Measurements from ENCODE around the gene TYRP1.

DNA sequence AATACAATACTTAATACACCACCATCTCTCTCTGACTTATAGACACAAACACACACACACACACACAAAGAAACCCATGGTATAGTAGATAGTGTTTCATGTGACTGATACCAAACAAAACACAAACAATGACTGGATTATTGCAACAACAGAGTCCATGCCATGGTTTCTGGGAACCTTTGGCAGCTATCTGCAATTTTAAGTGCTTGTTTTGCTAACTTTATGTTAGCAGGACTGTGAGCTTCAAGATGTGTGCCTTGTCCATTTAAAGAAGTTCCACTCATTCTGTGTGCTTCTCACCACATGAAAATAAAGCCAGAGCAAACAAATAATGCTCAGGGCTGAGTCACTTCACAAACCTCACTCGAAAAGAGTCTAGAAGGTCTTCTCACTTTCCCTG, 66.6 kb downstream of the TYRP1 start:
- TF ChIP-seq CTCF (conservative IDR thresholded peaks at IDR 0.05; ENCODE audit: low read length) = no peak
- no peak for TF ChIP-seq EZH2phosphoT487 (IDR thresholded peaks at IDR 0.05; ENCODE audit: borderline replicate concordance)

Data from Loucy (cell line).